DMS114 treated with DMSO at 0.1 percent for 48 hours (cell line): ENCODE measurements around the gene GIN1.

ENCODE experiments used
- DNase-seq: peaks from one replicate; lab custom pipeline; 2025; ENCODE audit not compliant: unreplicated experiment; lab: John Stamatoyannopoulos, UW

The GIN1 gene

GRCh38 chr5:103037673-103038455 lies 82.1 kb downstream of the GIN1 start:
- no peak for DNase-seq

DNA sequence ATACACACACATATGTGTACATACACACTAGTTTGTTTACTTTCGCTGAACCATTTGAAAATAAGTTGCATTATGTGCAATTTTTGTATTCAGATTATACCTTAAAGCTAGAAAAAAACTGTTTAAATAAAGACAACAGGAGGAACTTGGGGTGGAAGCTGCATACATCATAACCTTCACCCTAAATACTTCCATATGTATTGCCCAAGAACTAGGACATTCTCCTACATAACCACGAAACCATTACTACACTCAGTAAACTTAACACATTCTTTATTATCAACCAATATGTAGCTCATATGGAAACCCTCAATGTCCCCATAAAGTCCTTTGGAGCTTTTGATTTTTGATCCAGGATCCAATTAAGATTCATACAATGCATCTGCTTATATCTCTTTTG lies 83.3 kb downstream of the GIN1 start:
- no peak for DNase-seq
